GM10847 (cell line): ENCODE results near the gene CTSA.

ENCODE experiments used
- POLR2A ChIP-seq: IDR thresholded peaks from 2 replicates; pipeline ENCODE4 v1.6.1; 2011; ENCODE audit not compliant: insufficient read length; ENCODE audit errors: extremely low read depth

The CTSA gene

DNA sequence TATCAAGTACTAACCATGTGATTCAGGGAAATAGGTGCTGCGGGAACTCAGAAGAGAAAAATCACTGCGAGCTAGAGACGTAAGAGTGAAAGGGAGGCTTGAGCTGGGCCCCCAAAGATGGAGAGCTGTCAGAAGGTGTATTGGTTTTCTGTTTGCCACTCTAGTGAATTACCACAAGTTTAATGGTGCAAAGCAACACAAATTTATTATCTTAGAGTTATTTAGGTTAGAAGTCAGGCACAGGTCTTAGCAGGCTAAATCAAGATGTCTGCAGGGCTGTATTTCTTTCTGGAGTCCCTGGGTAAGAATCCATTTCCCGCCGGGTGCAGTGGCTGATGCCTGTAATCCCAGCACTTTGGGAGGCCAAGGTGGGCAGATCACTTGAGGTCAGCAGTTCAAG is 31.2 kb upstream of the CTSA start:
- TF ChIP-seq POLR2A = no peak

DNA sequence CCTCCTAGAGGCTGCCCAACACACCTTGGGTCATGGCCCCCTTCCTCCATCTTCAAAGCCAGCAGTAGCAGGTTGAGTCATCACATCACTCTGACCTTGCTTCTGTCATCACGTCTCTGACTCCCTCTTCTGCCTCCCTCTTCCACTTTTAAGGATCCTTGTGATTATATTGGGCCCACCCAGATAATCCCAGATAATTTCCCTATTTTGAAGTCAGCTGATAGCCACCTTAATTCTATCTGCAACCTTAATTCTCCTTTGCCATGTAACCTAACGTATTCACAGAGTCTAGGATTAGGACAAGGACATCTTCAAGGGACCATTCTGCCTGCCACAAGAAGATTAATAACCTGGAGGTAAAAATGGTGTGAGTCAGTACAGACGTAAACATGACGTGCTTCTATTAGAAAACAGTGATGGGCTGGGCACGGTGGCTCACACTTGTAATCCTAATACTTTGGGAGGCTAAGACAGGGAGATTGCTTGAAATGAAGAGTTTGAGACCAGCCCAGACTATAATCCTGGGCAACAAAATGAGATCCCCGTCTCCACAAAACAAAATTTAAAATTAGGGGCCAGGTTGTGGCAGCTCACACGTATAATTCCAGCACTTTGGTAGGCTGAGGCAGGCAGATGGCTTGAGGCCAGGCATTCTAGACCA is 30.4 kb upstream of the CTSA start:
- TF ChIP-seq POLR2A = no peak

DNA sequence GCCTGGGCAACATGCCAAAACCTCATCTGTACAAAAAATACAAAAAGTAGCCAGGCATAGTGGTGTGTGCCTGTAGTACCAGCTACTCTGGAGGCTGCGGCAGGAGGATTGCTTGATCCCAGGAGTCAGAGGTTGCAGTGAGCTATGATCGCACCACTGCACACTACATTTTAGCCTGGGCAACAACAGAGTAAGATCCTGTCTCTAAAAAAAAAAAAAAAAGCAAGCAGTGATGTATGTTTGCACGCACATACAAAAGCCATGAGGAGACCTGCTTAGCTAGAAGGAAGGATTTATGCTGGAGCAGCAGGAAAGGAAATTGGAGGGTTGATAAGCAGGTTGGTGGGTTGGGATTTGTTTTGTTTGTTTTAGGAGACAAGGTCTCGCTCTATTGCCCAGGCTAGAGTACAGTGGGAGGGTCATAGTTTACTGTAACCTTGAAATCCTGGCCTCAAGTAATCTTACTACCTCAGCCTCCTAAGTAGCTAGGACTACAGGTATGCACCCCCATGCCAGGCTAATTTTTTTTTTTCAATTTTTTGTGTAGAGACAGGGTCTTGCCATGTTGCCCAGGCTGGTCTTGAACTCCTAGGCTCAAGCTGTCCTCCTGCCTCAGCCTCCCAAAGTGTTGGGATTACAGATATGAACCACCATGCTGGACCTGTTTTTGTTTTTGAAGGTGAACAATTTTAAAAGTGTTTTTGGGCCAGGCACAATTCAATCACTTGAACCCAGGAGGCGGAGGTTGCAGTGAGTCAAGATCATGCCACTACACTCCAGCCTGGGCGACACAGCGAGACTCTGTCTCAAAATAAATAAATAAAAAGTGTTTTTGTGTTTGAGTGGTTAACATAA is 29.7 kb upstream of the CTSA start:
- no peak for TF ChIP-seq POLR2A

DNA sequence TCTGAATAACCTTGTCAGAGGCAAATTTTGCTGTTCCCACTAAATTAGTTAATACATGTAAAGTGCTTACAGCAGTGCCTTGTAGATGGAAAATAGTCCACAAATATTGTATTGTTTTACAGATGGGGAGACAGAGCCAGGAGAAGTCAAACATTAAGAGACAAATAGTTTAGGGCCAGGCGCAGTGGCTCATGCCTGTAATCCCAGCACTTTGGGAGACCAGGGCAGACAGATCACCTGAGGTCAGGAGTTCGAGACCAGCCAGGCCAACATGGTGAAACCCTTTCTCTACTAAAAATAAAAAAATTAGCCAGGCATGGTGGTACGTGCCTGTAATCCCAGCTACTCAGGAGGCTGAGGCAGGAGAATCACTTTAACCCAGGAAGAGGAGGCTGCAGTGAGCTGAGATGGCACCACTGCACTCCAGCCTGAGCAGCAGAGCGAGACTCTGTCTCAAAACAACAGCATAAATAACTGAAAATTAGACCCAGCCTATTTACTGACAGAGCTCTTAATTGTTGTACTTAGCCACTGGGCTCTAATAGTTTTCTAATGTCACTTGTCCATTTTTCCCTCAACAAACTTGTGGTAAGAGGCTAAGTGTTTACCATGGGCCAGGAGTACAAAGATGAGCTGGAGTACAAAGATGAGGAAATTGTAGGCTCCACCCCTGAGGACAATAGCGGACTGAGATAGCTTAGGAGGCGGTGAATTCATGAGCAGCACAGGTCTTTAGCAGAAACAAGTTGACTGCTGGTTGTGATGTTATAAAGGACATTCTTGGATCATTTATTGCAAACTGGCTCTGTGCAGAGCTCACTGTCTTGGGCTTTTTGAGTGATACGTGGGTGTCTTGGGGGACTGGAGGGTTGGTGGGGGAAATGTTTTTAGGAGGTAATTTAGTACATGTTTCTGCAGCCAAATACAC is 27.3 kb upstream of the CTSA start:
- TF ChIP-seq POLR2A = no peak

DNA sequence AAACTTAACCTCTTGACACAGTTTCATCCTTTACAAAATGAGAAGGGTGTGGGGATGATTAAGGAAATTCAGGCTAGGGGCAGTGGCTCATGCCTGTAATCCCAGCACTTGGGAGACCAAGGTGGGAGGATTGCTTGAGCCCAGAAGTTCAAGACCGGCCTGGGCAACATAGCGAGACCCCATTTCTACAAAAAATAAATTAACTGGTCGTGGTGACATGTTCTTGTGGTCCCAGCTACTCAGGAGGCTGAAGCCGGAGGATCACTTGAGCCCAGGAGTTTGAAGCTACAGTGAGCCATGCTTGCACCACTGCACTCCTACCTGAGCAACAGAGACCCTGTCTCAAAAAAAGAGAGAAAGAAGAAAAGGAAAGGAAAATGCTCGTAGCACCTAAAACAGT is 24.7 kb upstream of the CTSA start:
- TF ChIP-seq POLR2A = no peak

DNA sequence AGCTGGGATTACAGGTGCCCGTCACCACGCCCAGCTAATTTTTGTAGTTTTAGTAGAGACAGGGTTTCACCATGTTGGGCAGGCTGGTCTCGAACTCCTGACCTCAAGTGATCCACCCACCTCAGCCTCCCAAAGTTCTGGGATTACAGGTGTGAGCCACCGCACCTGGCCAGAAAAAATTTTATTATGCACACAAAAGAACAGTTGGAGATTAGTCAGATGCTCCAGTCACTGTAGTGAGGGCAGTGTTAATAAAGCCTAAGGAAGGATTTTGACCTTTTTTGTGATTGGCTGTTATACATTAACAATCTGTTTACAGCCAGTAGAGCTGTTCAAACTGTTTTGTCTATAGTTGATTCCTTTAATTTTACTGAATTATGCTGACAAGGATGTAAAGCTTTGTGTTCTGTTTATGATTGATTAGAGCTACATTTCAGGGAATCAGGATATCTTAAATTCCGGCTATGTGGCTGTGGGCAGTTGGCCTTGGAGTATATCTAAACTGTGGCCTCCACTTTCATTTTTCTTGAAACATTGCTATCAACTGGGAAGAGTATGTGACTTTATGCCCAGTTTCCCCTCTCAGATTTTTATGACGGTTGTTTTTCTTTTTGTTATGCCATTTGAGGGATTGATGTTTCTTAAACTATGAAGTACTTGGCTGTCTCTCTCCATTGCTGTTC is 23.9 kb upstream of the CTSA start:
- no peak for TF ChIP-seq POLR2A

DNA sequence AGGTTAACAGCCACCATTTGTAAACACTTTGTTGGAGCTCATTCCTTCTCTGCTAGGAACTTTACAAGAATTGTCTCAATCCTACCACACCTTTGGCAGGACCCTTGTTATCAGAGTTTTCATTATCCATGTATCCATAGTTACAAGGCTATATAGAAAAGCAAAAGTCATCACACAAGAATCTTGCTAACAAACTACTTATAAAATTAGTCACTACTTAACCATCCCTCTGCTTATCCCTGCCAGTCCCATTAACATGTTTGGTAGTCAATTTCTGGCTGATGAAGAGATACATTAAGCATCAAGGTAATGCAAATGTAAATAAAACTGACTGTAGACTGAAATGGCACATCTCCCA is 23.3 kb upstream of the CTSA start:
- no peak for TF ChIP-seq POLR2A

DNA sequence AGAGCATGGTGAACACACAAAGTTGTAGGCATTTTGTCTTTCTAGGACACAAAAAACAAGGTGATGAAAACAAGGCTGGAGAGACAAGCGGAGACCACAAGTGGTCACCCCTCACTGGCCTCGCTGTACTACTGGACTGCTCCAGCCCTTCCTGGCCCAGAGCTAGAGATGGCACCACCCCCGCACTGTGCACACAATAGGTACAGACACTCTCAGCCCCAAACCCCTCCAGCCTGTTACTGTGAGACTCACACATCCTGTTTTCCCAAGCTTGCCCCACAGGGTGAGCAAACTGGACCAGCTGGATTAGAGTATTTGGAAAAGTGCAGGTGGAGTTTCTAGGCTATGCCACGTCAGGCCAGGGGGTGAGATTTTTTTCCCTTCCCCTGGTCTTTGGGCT is 18.5 kb upstream of the CTSA start:
- no peak for TF ChIP-seq POLR2A

DNA sequence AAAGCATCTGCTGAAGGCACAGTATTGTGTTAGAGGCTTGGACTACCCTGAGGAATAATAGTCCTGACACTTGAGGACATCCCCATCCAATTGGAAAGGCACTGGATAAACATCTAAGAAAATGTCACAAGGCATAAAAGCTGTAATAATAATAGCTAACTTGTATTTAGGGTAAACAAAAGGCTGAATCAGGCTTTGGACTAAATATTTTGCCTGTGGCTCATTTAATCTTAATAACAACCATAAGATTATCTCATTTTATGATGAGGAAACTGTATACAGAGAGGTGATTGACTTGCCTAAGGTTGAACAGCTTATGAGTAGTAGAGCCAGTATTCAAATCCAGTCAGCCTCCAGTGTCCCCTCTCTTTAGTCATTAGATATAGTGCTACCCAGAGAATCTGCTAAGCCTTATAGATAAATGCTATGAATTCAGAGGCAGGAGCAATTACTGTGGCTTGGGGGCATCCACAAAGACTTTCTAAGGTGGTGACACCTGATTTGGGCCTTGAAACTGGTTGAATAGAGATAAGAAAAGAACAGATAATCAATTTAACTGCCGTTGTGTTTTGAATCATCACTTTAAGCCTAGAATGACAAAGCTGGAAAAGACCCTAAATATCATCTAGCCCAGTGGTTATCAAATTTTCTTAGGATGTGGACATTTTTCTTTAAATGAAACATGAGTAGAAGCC is 17.6 kb upstream of the CTSA start:
- no peak for TF ChIP-seq POLR2A

DNA sequence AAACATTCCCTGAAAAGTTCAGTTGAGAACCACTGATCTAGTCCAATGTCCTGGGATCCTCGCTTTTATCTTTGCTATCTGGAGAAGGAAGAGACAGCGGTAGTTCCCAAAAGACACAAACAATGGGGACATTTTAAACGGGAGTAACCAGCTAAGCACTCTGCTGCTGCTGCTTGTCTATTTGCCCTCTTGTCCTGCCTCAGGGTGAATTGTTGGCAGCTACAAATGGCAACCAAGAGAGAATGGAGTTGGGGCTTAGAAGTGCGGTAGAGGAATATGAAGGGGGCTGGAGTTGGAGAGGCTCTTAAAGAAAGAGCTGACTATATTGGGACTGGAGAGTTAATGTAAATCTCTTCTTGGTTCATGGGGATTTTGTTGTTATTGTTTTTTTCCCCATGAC is 16.6 kb upstream of the CTSA start:
- TF ChIP-seq POLR2A = no peak

DNA sequence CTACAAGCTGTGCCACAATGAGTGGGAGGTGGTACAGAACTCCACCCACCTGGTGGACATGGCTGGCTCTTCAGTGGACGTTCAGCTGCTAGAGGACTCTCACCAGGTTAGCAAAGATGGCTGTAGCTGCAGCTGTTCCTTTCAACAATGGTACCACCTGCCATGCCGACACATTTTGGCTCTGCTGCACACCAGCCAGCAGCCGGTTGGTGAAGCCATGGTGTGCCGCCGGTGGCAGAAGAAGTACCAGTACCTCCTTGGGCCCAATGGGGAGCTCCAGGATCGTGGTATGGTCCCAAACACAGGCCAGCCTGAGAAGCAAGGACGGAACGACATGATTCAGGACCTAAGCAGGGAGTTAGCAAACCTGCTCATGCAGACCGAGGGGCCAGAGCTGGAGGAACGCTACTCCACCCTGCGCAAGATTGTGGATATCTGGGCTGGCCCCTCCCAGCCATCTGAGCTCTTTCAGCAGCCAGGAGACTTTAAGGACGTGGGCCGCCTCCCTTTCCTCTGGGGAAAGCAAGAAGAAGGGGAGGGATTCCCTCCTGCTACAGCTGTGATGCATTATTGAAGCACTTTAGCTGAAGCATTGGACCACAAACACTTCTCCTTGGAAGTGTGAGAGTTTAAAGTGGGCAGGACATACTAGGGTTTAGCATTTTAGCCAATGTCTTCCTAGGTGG is 12.9 kb upstream of the CTSA start:
- no peak for TF ChIP-seq POLR2A

DNA sequence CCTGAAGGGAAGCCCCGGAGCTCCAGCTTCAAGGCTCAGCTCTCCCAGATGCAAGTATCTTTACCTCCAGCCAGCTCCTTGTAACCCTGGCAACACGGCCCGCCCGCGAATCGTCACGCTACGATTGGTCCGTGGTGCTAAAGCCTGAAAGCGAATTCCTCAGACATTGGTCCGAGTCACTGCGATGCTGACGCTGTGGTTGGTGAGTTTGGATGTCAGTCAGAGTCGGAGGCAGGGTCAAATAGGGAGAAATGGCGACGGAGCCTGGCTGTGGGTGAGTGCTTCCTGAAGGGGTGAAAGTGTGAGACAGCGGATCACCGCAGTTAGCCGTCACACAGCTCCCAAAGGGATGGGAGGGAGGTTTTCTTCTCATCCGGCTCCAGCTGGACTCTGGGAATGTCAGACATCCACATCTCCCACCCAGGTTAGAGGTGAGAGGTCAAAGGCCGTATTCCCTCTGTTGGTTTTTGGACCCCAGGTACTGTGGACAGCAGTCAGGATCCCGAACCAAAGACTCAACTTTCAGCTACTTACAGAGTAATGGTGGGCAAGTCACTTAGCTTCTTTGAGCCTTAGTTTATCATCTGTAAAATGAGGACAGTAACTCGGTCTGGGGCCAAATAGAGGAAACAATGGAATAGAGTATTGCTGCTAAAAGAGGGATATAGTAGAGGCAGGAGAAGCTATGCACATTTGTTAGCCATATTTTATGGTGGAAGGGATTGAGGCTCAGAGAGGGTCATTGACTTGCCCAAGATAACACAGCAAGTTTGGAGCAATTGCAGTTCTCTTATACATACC is 9.9 kb upstream of the CTSA start, which contains the start of gene ZSWIM1:
Gene ZSWIM1 (plus strand): TSS at position 240 of the 801 bp plus-strand sequence. CDS start 1,366 bp downstream, outside the sequence.
- TF ChIP-seq POLR2A = peak; percentile 77

DNA sequence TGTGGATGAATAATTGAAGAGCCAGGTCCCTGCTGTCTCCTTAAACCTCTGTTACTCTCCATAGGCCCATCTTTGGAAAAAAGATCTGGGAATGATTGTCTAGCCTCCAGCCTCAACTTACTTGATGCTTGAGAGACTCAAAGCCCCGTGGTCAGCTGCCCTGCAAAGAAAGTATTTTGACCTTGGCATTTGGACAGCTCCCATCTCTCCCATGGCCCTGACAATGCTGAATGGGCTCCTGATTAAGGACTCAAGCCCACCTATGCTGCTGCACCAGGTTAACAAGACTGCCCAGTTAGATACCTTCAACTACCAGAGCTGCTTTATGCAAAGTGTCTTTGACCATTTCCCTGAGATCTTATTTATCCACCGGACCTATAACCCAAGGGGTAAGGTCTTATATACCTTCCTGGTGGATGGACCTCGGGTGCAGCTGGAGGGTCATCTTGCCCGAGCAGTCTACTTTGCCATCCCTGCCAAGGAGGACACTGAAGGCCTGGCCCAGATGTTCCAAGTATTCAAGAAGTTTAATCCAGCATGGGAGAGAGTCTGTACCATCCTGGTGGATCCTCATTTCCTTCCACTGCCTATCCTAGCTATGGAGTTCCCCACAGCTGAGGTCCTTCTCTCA is 8.6 kb upstream of the CTSA start:
- no peak for TF ChIP-seq POLR2A
